ENCODE results near the gene PGP.
"Not testable (repeated sequence)": the region's sequence is repeated elsewhere in the genome, so short reads cannot be mapped to it uniquely, and the experiment has no call there.

The PGP gene

GRCh38 chr16:2214719-2214968 is at the start of gene PGP:
Gene PGP, minus strand, starts transcription at chr16:2214840. Its CDS starts 63 bp downstream, at chr16:2214777.
- no peak for DNase-seq (ENCODE audit: low spot score)

- DNase-seq (ENCODE audit: low spot score) = not testable (repeated sequence)
Observed at GRCh38 chr16:2263026-2263425, 48.4 kb upstream of the PGP start.

GRCh38 chr16:2260250-2260649 is 45.6 kb upstream of the PGP start:
- no peak for DNase-seq (ENCODE audit: low spot score)

- DNase-seq (ENCODE audit: low spot score) = not testable (repeated sequence)
Observed at GRCh38 chr16:2258530-2258929, 43.9 kb upstream of the PGP start.

- DNase-seq (ENCODE audit: low spot score) = no peak
Observed at GRCh38 chr16:2257726-2258125, 43.1 kb upstream of the PGP start.

GRCh38 chr16:2256531-2257140 is 42.0 kb upstream of the PGP start:
- no peak for DNase-seq (ENCODE audit: low spot score)

GRCh38 chr16:2253293-2253692 is 38.7 kb upstream of the PGP start:
- no peak for DNase-seq (ENCODE audit: low spot score)

- no peak for DNase-seq (ENCODE audit: low spot score)
Observed at GRCh38 chr16:2252806-2253148, 38.1 kb upstream of the PGP start.

- DNase-seq (ENCODE audit: low spot score) = peak; percentile 89
Observed at GRCh38 chr16:2251296-2252111, 36.9 kb upstream of the PGP start, which contains the start of gene ECI1. Gene ECI1, minus strand, starts transcription at chr16:2251587. Its CDS starts 21 bp downstream, at chr16:2251566.

- peak; percentile 15 for DNase-seq (ENCODE audit: low spot score)
Observed at GRCh38 chr16:2250652-2251295, 36.1 kb upstream of the PGP start.

- DNase-seq (ENCODE audit: low spot score) = no peak
Observed at GRCh38 chr16:2246301-2246885, 31.8 kb upstream of the PGP start.

- DNase-seq (ENCODE audit: low spot score) = no peak
Observed at GRCh38 chr16:2244926-2245795, 30.5 kb upstream of the PGP start.

- no peak for DNase-seq (ENCODE audit: low spot score)
Observed at GRCh38 chr16:2244301-2244700, 29.7 kb upstream of the PGP start.

GRCh38 chr16:2243781-2244180 is 29.1 kb upstream of the PGP start:
- DNase-seq (ENCODE audit: low spot score) = no peak

- DNase-seq (ENCODE audit: low spot score) = no peak
Observed at GRCh38 chr16:2243031-2243528, 28.4 kb upstream of the PGP start.

- no peak for DNase-seq (ENCODE audit: low spot score)
Observed at GRCh38 chr16:2242598-2242997, 28.0 kb upstream of the PGP start.

GRCh38 chr16:2240331-2240730 is 25.7 kb upstream of the PGP start:
- DNase-seq (ENCODE audit: low spot score) = not testable (repeated sequence)

GRCh38 chr16:2238838-2239675 is 24.4 kb upstream of the PGP start:
- DNase-seq (ENCODE audit: low spot score) = no peak

- no peak for DNase-seq (ENCODE audit: low spot score)
Observed at GRCh38 chr16:2238150-2238837, 23.7 kb upstream of the PGP start.

- no peak for DNase-seq (ENCODE audit: low spot score)
Observed at GRCh38 chr16:2237493-2238149, 23.0 kb upstream of the PGP start.
